ENCODE data around the gene PPP2R3C. TPM values are rescaled to one million over a fixed set of nuclear protein-coding genes. Genes with fewer than 3 reads are reported as not detected.

Gene PPP2R3C
- polyA plus RNA-seq, 1 donor from 2014 or later: 91.4 TPM

Other genes with a start within 250 kb of the PPP2R3C start
- 10.4 and 18.1 TPM in 2 replicates for gene BAZ1A, start 246.6 kb downstream of the PPP2R3C start, polyA plus RNA-seq
- gene SRP54, start 139.0 kb downstream of the PPP2R3C start, polyA plus RNA-seq: 90.0 and 110 TPM in 2 replicates
- 76.1 and 124 TPM in 2 replicates for gene FAM177A1, start 75.7 kb downstream of the PPP2R3C start, polyA plus RNA-seq
- gene PRORP, start 562 bp upstream of the PPP2R3C start, polyA plus RNA-seq: 26.8 and 35.4 TPM in 2 replicates
- gene PSMA6, start 170.4 kb upstream of the PPP2R3C start, polyA plus RNA-seq: 349 and 405 TPM in 2 replicates